Measurements from ENCODE around the gene KLHL6. TPM values are rescaled to one million over a fixed set of nuclear protein-coding genes. Genes with fewer than 3 reads are reported as not detected.
A peak's percentile ranks its signal among the peaks of the same experiment; 100 is the strongest.

The KLHL6 gene
- total and polyA plus RNA-seq, 2 of the 8 experiments (the other 6 are each of a cell fraction or from before 2014, with no cell fraction given), result 0.05 TPM; not detected in 1

GRCh38 chr3:183484431-183485075 lies 71.0 kb downstream of the KLHL6 start:
- H2AK5ac ChIP-seq (ENCODE audit: low read depth, low read length), result no peak overlapping the region
- H3K36me3 ChIP-seq (ENCODE audit: control insufficient read depth in 2 of 4, insufficient read depth in 4 of 4, low read length in 3 of 4), result no peaks in the 10 kb centered on the region
- no peak overlapping the region for H2BK5ac ChIP-seq (ENCODE audit: low read depth, low read length)
- no peaks in the 10 kb centered on the region for H3K23me2 ChIP-seq (ENCODE audit: low read depth, low read length)
- H3K9ac ChIP-seq (replicated peaks in 1 of 4; ENCODE audit: extremely low read depth in 1 of 4, low read depth in 3 of 4, low read length in 3 of 4), result no peak overlapping the region
- no peak overlapping the region for H2BK120ac ChIP-seq (replicated peaks; ENCODE audit: low read depth, low read length)
- DNase-seq (ENCODE audit: low read depth in 1 of 2, low spot score in 2 of 2) (peak in 1 of 2 experiments; percentile 27), FAIRE-seq (no peak)
- no peaks in the 10 kb centered on the region; a peak in 1 of 4 replicates for H3K9me3 ChIP-seq (ENCODE audit: insufficient read depth in 2 of 2, low read depth in 1 of 2, low read length in 1 of 2)
- H3K4me3 ChIP-seq (ENCODE audit: extremely low read depth in 1 of 4, insufficient read depth in 2 of 4, low read depth in 3 of 4, low read length in 4 of 4), result no peak overlapping the region
- no peak overlapping the region for H4K5ac ChIP-seq (ENCODE audit: insufficient read length, low read depth, low read length)
- H2BK20ac ChIP-seq (ENCODE audit: low read length), result no peak overlapping the region
- no peaks in the 10 kb centered on the region for H3K79me1 ChIP-seq (ENCODE audit: low read depth, low read length)
- H4K91ac ChIP-seq (replicated peaks; ENCODE audit: insufficient read length, low read length), result no peak overlapping the region
- no peak overlapping the region for H2AFZ ChIP-seq (ENCODE audit: low read length)
- H3K23ac ChIP-seq (ENCODE audit: insufficient read length), result no peak overlapping the region
- no peak overlapping the region for H3K4ac ChIP-seq (replicated peaks; ENCODE audit: insufficient read length, low read depth, low read length)
- no peaks in the 10 kb centered on the region for H4K20me1 ChIP-seq (replicated peaks in 1 of 2; ENCODE audit: control insufficient read depth in 1 of 2, insufficient read depth in 2 of 2, low read length in 2 of 2)
- TF ChIP-seq BCL11A (IDR thresholded peaks at IDR 0.05; ENCODE audit: low read depth in 2 of 2, low read length in 2 of 2) (no peak), SIRT6 (IDR thresholded peaks at IDR 0.05; ENCODE audit: low read length) (no peak)
- no peak overlapping the region for H3K4me2 ChIP-seq (ENCODE audit: insufficient read depth in 1 of 2, low read depth in 2 of 2, low read length in 2 of 2)
- H4K8ac ChIP-seq (ENCODE audit: extremely low read depth, insufficient read depth, low read length), result no peak overlapping the region
- H3K79me2 ChIP-seq (ENCODE audit: control insufficient read depth in 1 of 2, insufficient read depth in 2 of 2, low read length in 2 of 2), result no peaks in the 10 kb centered on the region
- no peak overlapping the region for H3K14ac ChIP-seq (ENCODE audit: insufficient read length)
- no peaks in the 10 kb centered on the region for H3K27me3 ChIP-seq (replicated peaks in 1 of 4; ENCODE audit: control insufficient read depth in 3 of 4, extremely low read depth in 1 of 4, insufficient read depth in 3 of 4, low read length in 3 of 4)
- CTCF ChIA-PET (ENCODE audit: partially characterized antibody), result no interaction called here
- H3K27ac ChIP-seq (ENCODE audit: low read depth, low read length), result no peak overlapping the region
- POLR2A ChIA-PET (ENCODE audit: partially characterized antibody), result no interaction called here
- H2BK15ac ChIP-seq (ENCODE audit: low read length), result no peak overlapping the region
- no peak overlapping the region for H3K18ac ChIP-seq (ENCODE audit: extremely low read depth, low read length)
- WGBS, 2 experiments (ENCODE audit: extremely low coverage in 1 of 2, insufficient coverage in 1 of 2, insufficient read length in 1 of 2, insufficient replicate concordance in 2 of 2, low coverage in 1 of 2, low lambda C conversion rate in 2 of 2, missing lambda C conversion rate in 1 of 2), result 91% methylated on average over 4 of the region's 4 CpGs; no CpG with 5 or more reads in 1 of the 2 experiments
- H3K4me1 ChIP-seq (replicated peaks in 1 of 4; ENCODE audit: control insufficient read depth in 3 of 4, insufficient read depth in 4 of 4, low read length in 3 of 4), result peaks cover 0 to 9% (median 7%) of the 10 kb centered on the region in 4 experiments; a peak in 4 of 7 replicates
- H2BK12ac ChIP-seq (ENCODE audit: low read depth, low read length), result no peak overlapping the region
- H3K56ac ChIP-seq (replicated peaks; ENCODE audit: insufficient read length, low read depth, low read length), result no peak overlapping the region
